ENCODE results near the gene KRT6C.

DNA sequence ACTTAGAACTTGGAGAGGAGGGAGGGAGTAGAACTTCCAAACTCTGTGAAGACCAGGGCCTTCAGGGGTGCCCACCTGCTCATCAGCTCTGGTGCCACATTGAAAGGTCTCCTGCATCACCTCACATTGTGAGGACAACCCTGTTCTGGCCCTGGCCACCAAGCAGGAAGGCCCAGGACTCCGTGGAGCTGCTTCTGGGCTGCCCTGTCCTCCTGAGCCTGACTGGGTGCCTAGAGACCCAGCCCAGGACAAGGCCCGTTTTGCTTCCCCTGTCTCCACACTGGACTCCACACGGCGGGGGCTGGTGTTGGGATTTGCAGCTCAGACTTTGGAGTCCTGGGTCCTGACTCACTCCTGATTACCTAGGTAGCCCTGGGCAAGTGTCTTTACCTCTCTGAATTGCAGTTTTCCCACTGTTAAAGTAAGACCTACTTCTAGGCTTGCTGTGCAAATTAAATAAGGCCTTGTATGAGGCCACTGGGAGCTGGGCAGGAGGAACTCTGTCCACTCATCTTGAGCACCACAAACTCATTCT, 55.0 kb downstream of the KRT6C start:
- TF ChIP-seq JUND (IDR thresholded peaks at IDR 0.05) = no peak
- no peak for TF ChIP-seq FOXJ3 (CRISPR knock-in tag; IDR thresholded peaks at IDR 0.05)
- TF ChIP-seq, protein P1, sequence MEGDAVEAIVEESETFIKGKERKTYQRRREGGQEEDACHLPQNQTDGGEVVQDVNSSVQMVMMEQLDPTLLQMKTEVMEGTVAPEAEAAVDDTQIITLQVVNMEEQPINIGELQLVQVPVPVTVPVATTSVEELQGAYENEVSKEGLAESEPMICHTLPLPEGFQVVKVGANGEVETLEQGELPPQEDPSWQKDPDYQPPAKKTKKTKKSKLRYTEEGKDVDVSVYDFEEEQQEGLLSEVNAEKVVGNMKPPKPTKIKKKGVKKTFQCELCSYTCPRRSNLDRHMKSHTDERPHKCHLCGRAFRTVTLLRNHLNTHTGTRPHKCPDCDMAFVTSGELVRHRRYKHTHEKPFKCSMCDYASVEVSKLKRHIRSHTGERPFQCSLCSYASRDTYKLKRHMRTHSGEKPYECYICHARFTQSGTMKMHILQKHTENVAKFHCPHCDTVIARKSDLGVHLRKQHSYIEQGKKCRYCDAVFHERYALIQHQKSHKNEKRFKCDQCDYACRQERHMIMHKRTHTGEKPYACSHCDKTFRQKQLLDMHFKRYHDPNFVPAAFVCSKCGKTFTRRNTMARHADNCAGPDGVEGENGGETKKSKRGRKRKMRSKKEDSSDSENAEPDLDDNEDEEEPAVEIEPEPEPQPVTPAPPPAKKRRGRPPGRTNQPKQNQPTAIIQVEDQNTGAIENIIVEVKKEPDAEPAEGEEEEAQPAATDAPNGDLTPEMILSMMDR (IDR thresholded peaks at IDR 0.05) = no peak
- TF ChIP-seq TAF1 (IDR thresholded peaks at IDR 0.05; ENCODE audit: borderline replicate concordance, low read depth, low read length) = no peak
- TF ChIP-seq RXRA (IDR thresholded peaks at IDR 0.05; ENCODE audit: borderline replicate concordance, low read depth) = no peak
- no peak for TF ChIP-seq POLR2AphosphoS5 (IDR thresholded peaks at IDR 0.05; ENCODE audit: low read depth, low read length)
- no peak for TF ChIP-seq EZH2phosphoT487 (IDR thresholded peaks at IDR 0.05; ENCODE audit: borderline replicate concordance, low read depth)
- no peak for TF ChIP-seq YY1 (IDR thresholded peaks at IDR 0.05; ENCODE audit: low read depth)
- no peak for TF ChIP-seq TEAD4 (IDR thresholded peaks at IDR 0.05; ENCODE audit: borderline replicate concordance, insufficient read depth)
- TF ChIP-seq, protein P2, sequence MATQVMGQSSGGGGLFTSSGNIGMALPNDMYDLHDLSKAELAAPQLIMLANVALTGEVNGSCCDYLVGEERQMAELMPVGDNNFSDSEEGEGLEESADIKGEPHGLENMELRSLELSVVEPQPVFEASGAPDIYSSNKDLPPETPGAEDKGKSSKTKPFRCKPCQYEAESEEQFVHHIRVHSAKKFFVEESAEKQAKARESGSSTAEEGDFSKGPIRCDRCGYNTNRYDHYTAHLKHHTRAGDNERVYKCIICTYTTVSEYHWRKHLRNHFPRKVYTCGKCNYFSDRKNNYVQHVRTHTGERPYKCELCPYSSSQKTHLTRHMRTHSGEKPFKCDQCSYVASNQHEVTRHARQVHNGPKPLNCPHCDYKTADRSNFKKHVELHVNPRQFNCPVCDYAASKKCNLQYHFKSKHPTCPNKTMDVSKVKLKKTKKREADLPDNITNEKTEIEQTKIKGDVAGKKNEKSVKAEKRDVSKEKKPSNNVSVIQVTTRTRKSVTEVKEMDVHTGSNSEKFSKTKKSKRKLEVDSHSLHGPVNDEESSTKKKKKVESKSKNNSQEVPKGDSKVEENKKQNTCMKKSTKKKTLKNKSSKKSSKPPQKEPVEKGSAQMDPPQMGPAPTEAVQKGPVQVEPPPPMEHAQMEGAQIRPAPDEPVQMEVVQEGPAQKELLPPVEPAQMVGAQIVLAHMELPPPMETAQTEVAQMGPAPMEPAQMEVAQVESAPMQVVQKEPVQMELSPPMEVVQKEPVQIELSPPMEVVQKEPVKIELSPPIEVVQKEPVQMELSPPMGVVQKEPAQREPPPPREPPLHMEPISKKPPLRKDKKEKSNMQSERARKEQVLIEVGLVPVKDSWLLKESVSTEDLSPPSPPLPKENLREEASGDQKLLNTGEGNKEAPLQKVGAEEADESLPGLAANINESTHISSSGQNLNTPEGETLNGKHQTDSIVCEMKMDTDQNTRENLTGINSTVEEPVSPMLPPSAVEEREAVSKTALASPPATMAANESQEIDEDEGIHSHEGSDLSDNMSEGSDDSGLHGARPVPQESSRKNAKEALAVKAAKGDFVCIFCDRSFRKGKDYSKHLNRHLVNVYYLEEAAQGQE (IDR thresholded peaks at IDR 0.05; ENCODE audit: low read depth, low read length) = no peak
- no peak for TF ChIP-seq SMC3 (IDR thresholded peaks at IDR 0.05; ENCODE audit: low read depth, low read length)
- TF ChIP-seq, protein P3, sequence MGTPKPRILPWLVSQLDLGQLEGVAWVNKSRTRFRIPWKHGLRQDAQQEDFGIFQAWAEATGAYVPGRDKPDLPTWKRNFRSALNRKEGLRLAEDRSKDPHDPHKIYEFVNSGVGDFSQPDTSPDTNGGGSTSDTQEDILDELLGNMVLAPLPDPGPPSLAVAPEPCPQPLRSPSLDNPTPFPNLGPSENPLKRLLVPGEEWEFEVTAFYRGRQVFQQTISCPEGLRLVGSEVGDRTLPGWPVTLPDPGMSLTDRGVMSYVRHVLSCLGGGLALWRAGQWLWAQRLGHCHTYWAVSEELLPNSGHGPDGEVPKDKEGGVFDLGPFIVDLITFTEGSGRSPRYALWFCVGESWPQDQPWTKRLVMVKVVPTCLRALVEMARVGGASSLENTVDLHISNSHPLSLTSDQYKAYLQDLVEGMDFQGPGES (IDR thresholded peaks at IDR 0.05; ENCODE audit: low read depth, low read length) = no peak
- TF ChIP-seq, protein P4, sequence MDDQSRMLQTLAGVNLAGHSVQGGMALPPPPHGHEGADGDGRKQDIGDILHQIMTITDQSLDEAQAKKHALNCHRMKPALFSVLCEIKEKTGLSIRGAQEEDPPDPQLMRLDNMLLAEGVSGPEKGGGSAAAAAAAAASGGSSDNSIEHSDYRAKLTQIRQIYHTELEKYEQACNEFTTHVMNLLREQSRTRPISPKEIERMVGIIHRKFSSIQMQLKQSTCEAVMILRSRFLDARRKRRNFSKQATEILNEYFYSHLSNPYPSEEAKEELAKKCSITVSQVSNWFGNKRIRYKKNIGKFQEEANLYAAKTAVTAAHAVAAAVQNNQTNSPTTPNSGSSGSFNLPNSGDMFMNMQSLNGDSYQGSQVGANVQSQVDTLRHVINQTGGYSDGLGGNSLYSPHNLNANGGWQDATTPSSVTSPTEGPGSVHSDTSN (IDR thresholded peaks at IDR 0.05) = no peak
